Measurements from ENCODE around the gene ARHGAP4.

Gene ARHGAP4

GRCh38 chrX:153925739-153926551 lies at the start of gene ARHGAP4:
Gene ARHGAP4 (minus strand): TSS chrX:153926264. CDS start chrX:153926202, 62 bp downstream.
- no peak for DNase-seq (ENCODE audit: low read depth, low spot score)
- TF ChIP-seq POLR2AphosphoS5 (IDR thresholded peaks at IDR 0.05; ENCODE audit: borderline replicate concordance, low read depth, low read length): no peak
- TF ChIP-seq FOXP2 (optimal IDR thresholded peaks at IDR 0.05; ENCODE audit: control extremely low read depth, extremely low read length, insufficient read depth): no peak
- TF ChIP-seq EZH2 (IDR thresholded peaks at IDR 0.05): no peak
- peak within 1 kb of the TSS; percentile 94 for H3K27ac ChIP-seq
- peak within 1 kb of the TSS; percentile 81 for H3K4me3 ChIP-seq
- H3K9ac ChIP-seq (ENCODE audit: insufficient read length): peak within 1 kb of the TSS; percentile 95
- H3K9me3 ChIP-seq (ENCODE audit: low read depth, low read length): no peaks in the 10 kb centered on the region
- no peaks in the 10 kb centered on the region; the same call in 1 of the 2 replicates for H3K36me3 ChIP-seq (ENCODE audit: insufficient read depth, low read length)

- Histone ChIP-seq H3K36me3 (ENCODE audit: insufficient read depth, low read length) (no peaks in the 10 kb centered on the region), H3K4me3 (no peak overlapping the region), H3K9me3 (ENCODE audit: low read depth, low read length) (no peaks in the 10 kb centered on the region), H3K9ac (ENCODE audit: insufficient read length) (no peak overlapping the region), H3K27ac (no peak overlapping the region)
- no peak for TF ChIP-seq EZH2 (IDR thresholded peaks at IDR 0.05)
- TF ChIP-seq POLR2AphosphoS5 (IDR thresholded peaks at IDR 0.05; ENCODE audit: borderline replicate concordance, low read depth, low read length): no peak
- TF ChIP-seq FOXP2 (optimal IDR thresholded peaks at IDR 0.05; ENCODE audit: control extremely low read depth, extremely low read length, insufficient read depth): no peak
- no peak for DNase-seq (ENCODE audit: low read depth, low spot score)
Measured at GRCh38 chrX:153974726-153975286, 48.7 kb upstream of the ARHGAP4 start.

GRCh38 chrX:153974003-153974725 lies 48.1 kb upstream of the ARHGAP4 start:
- no peak for TF ChIP-seq FOXP2 (optimal IDR thresholded peaks at IDR 0.05; ENCODE audit: control extremely low read depth, extremely low read length, insufficient read depth)
- no peak for TF ChIP-seq POLR2AphosphoS5 (IDR thresholded peaks at IDR 0.05; ENCODE audit: borderline replicate concordance, low read depth, low read length)
- TF ChIP-seq EZH2 (IDR thresholded peaks at IDR 0.05): no peak
- Histone ChIP-seq H3K9ac (ENCODE audit: insufficient read length) (peak overlapping the region; percentile 100), H3K9me3 (ENCODE audit: low read depth, low read length) (no peaks in the 10 kb centered on the region), H3K36me3 (ENCODE audit: insufficient read depth, low read length) (0 out of 2 replicates have a peak, but pooled peaks cover 3% of the 10 kb centered on the region), H3K4me3 (peak overlapping the region; percentile 80; the same call in 1 of the 2 replicates), H3K27ac (peak overlapping the region; percentile 100; the same call in 1 of the 2 replicates)
- no peak for DNase-seq (ENCODE audit: low read depth, low spot score)

GRCh38 chrX:153973127-153974002 lies 47.3 kb upstream of the ARHGAP4 start:
- Histone ChIP-seq H3K27ac (peak overlapping the region; percentile 100), H3K9me3 (ENCODE audit: low read depth, low read length) (no peaks in the 10 kb centered on the region), H3K4me3 (peak overlapping the region; percentile 80), H3K36me3 (ENCODE audit: insufficient read depth, low read length) (peaks cover 7% of the 10 kb centered on the region; the same call in 1 of the 2 replicates), H3K9ac (ENCODE audit: insufficient read length) (peak overlapping the region; percentile 100)
- TF ChIP-seq POLR2AphosphoS5 (IDR thresholded peaks at IDR 0.05; ENCODE audit: borderline replicate concordance, low read depth, low read length) (0 out of 2 replicates have a peak, but pooled peaks have one; percentile 6), FOXP2 (optimal IDR thresholded peaks at IDR 0.05; ENCODE audit: control extremely low read depth, extremely low read length, insufficient read depth) (no peak)
- no peak for DNase-seq (ENCODE audit: low read depth, low spot score)

DNA sequence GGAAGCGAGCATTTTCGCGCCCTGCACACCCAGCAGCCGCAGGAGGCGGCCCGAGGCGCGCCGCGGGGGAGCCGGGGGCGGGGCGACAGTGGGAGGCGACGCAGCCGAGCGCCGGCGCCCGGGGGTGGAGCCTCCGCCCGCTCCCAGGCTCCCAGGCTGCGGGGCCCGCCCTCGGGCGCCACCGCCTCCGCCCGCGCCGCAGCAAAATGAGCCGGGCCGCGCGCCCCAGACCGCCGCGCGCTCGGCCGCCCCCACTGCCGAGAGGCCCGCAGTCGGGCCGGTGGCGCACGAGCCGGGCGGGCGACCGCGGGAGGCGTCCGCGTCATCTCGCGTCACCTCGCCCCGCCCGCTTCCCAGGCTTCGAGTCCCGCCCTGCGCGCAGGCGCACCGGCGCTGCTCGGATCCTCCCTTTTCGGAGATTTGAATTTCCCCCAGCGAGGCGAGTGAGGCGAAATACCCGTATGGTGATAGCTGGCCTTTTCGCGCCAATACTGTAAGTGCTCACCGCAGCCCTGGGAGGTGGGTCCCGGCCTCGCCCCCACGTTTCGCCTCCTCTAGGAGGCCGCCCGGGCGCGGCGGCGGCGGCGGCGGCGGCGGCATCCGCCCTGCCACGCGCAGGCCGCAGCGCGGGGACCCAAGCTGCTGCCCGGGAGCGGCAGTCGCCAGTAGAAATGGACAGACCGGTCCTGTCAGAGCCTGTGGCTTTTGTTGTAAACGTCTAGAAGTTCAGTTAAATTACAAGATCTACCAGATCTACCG lies 46.5 kb upstream of the ARHGAP4 start, which contains the start of gene TMEM187:
TMEM187 (plus strand) TSS at position 387 of the 759 bp plus-strand sequence. CDS start 9,309 bp downstream, outside the sequence.
- peak within 1 kb of the TSS; percentile 93 for H3K4me3 ChIP-seq
- H3K36me3 ChIP-seq (ENCODE audit: insufficient read depth, low read length): peaks cover 10% of the 10 kb centered on the region; the same call in 1 of the 2 replicates
- DNase-seq (ENCODE audit: low read depth, low spot score): peak; percentile 75
- no peaks in the 10 kb centered on the region for H3K9me3 ChIP-seq (ENCODE audit: low read depth, low read length)
- TF ChIP-seq FOXP2 (optimal IDR thresholded peaks at IDR 0.05; ENCODE audit: control extremely low read depth, extremely low read length, insufficient read depth) (no peak), POLR2AphosphoS5 (IDR thresholded peaks at IDR 0.05; ENCODE audit: borderline replicate concordance, low read depth, low read length) (no peak; the same call in 1 of the 2 replicates), EZH2 (IDR thresholded peaks at IDR 0.05) (no peak)
- H3K9ac ChIP-seq (ENCODE audit: insufficient read length): peak within 1 kb of the TSS; percentile 100
- H3K27ac ChIP-seq: peak within 1 kb of the TSS; percentile 100

DNA sequence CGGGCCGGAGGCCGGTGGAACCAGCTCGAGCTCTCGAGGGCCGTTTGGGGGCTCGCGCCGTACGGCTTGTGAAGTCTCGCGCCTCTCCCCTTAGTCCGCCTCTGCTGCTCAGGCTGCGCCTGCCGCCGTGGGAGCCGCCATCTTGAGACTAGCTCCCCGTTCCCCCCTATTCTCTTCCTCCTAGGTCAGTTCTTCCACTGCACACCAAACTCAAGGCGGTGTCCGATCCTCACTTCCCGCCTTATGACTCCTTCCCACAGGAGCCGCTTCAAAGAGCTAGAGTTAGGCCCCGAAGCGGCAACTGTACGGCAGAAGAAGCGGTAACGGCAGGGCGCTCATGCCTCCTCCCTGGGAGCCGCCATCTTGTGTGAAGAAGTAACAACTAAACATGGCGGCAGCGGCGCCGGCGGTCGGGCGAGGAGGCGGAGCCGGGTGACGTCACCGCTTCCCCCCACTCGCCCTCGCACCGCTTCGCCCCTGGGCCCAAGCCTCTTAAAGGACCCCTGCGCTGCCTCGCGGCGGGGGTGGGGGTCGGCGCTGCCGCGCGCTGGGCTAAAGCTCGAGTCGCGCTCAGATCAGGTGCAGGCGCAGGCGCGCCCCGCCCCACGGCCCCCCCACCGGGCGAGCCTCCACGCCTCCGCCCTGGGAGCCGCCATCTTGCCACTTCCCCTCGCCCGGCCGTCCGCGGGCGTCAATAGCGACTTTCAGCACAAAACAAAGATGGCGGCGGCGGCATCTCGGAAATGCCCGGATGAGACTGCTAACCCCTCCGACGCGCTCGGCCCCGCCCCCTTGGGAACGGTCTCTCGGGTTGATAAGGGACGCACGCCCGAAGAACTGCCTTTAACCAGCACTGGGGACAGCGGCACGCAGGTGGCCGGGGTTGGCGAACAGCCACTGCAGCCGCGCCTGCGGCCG lies 45.6 kb upstream of the ARHGAP4 start, which contains the start of gene HCFC1:
HCFC1 (minus strand) TSS at position 369 of the 918 bp plus-strand sequence. CDS start 978 bp downstream, outside the sequence.
- Histone ChIP-seq H3K4me3 (peak within 1 kb of the TSS; percentile 93), H3K27ac (peak within 1 kb of the TSS; percentile 100), H3K9me3 (ENCODE audit: low read depth, low read length) (no peaks in the 10 kb centered on the region), H3K9ac (ENCODE audit: insufficient read length) (peak within 1 kb of the TSS; percentile 100), H3K36me3 (ENCODE audit: insufficient read depth, low read length) (peaks cover 10% of the 10 kb centered on the region; the same call in 1 of the 2 replicates)
- DNase-seq (ENCODE audit: low read depth, low spot score): peak; percentile 39
- TF ChIP-seq POLR2AphosphoS5 (IDR thresholded peaks at IDR 0.05; ENCODE audit: borderline replicate concordance, low read depth, low read length) (no peak; the same call in none of the 2 replicates), FOXP2 (optimal IDR thresholded peaks at IDR 0.05; ENCODE audit: control extremely low read depth, extremely low read length, insufficient read depth) (no peak), EZH2 (IDR thresholded peaks at IDR 0.05) (no peak)
